ENCODE data around the gene FRMD1.

GRCh38 chr6:168063431-168063830, 15.6 kb downstream of the FRMD1 start:
- TF ChIP-seq CTCF (IDR thresholded peaks at IDR 0.05): no peak
- TF ChIP-seq PRDM15 (CRISPR knock-in tag; IDR thresholded peaks at IDR 0.05): no peak
- TF ChIP-seq ATF2 (CRISPR knock-in tag; IDR thresholded peaks at IDR 0.05; ENCODE audit: borderline replicate concordance, low read depth): no peak
- TF ChIP-seq ZNF232 (CRISPR knock-in tag; IDR thresholded peaks at IDR 0.05): no peak
- TF ChIP-seq IRF2 (CRISPR knock-in tag; IDR thresholded peaks at IDR 0.05; ENCODE audit: borderline replicate concordance, low read depth): no peak
- no peak for TF ChIP-seq GABPB1 (CRISPR knock-in tag; IDR thresholded peaks at IDR 0.05)
- TF ChIP-seq PREB (CRISPR knock-in tag; IDR thresholded peaks at IDR 0.05; ENCODE audit: borderline replicate concordance): no peak
